ENCODE measurements around the gene GPANK1. TPM values are rescaled to one million over a fixed set of nuclear protein-coding genes. Genes with fewer than 3 reads are reported as not detected.
A peak's percentile ranks its signal among the peaks of the same experiment; 100 is the strongest.

The GPANK1 gene
- total and polyA plus RNA-seq, 2 of the 4 experiments (the other 2 are of a cell fraction), result 6.1 to 13.8 TPM

DNA sequence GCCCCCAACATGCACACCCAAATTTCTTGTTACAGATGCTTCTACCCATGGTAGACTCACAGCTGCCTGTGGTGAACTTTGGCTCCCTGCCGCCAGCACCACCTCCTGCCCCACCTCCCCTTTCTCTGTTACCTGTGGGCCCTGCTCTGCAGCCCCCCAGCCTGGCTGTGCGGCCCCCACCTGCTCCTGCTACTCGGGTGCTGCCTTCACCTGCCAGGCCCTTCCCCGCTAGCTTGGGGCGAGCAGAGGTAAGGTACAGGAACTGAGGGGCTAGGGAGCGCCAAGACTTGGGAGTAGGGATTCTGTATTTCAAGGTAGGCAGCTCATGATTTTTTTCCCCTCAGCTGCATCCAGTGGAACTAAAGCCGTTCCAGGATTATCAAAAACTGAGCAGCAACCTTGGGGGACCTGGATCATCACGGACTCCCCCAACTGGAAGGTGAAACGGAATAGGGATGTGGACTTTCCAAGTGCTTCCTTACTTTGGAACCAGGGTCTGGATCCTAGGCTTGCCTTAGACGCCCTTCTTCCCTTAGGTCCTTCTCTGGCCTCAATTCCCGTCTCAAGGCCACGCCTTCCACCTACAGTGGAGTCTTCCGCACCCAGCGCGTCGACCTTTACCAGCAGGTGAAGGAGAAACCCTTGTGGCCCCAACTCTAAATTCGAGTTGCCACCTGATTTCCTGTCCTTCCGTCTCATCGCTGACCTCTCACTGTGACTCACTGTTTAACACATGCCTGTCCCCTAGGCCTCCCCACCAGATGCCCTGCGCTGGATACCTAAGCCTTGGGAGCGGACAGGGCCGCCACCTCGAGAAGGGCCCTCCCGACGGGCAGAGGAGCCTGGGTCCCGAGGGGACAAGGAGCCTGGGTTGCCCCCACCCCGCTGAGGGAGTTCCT lies 27.9 kb downstream of the GPANK1 start:
- Histone ChIP-seq H3K18ac (ENCODE audit: low read depth, low read length) (no peak overlapping the region), H3K14ac (replicated peaks; ENCODE audit: low read depth, low read length) (no peak overlapping the region), H3K4me3 (ENCODE audit: insufficient read depth, low read depth, low read length) (no peak overlapping the region), H3K9ac (ENCODE audit: low read depth, low read length) (no peak overlapping the region), H4K91ac (ENCODE audit: insufficient read depth, low read depth, low read length) (no peak overlapping the region), H4K20me1 (ENCODE audit: insufficient read depth, low read length) (peaks cover 28% of the 10 kb centered on the region), H3K4me1 (ENCODE audit: control insufficient read depth, insufficient read depth, low read length) (no peaks in the 10 kb centered on the region; the same call in 1 of the 2 replicates), H3K36me3 (ENCODE audit: control insufficient read depth, insufficient read depth, low read length) (peaks cover 86% of the 10 kb centered on the region), H4K8ac (ENCODE audit: low read depth in 2 of 2, low read length in 2 of 2) (no peak overlapping the region), H3K27me3 (ENCODE audit: control insufficient read depth, insufficient read depth, low read length) (no peaks in the 10 kb centered on the region), H3K9me1 (ENCODE audit: insufficient read depth, low read length) (no peaks in the 10 kb centered on the region), H3K27ac (ENCODE audit: insufficient read depth, low read length) (no peak overlapping the region), H2BK20ac (ENCODE audit: low read depth, low read length) (no peak overlapping the region), H3K79me1 (ENCODE audit: low read depth in 1 of 2, low read length in 2 of 2) (peaks cover 29 to 31% of the 10 kb centered on the region in 2 experiments), H3K56ac (ENCODE audit: extremely low read depth, insufficient read depth, low read length) (no peak overlapping the region), H2BK5ac (ENCODE audit: low read depth, low read length, poor library complexity, severe bottlenecking) (no peak overlapping the region), H2AK9ac (replicated peaks; ENCODE audit: low read depth, low read length, poor library complexity) (no peak overlapping the region), H3K23ac (ENCODE audit: low read depth, low read length) (no peak overlapping the region), H2BK120ac (ENCODE audit: low read depth, low read length) (no peak overlapping the region), H2BK15ac (ENCODE audit: low read depth, low read length) (no peak overlapping the region), H3K4ac (ENCODE audit: low read depth, low read length) (no peak overlapping the region), H2AFZ (replicated peaks; ENCODE audit: low read length, poor library complexity) (no peak overlapping the region), H2AK5ac (ENCODE audit: low read depth, low read length) (no peak overlapping the region), H3K9me3 (ENCODE audit: control insufficient read depth, insufficient read depth, low read length) (no peaks in the 10 kb centered on the region), H3K4me2 (ENCODE audit: low read depth, low read length) (no peak overlapping the region), H4K5ac (ENCODE audit: low read depth, low read length) (no peak overlapping the region)
- dilution Hi-C loops (cut with HindIII; ENCODE audit: low sequenced_read_pairs, unreplicated experiment) (no loop called here), intact Hi-C loops (cut with micrococcal nuclease) (no loop called here), in situ Hi-C loops (cut with MboI; ENCODE audit: low sequenced_read_pairs) (no loop called here)
- ChIA-PET CTCF (interaction anchor here (0.8 to 1.5 kb wide), 2 partner anchors 15 to 86 kb away, joined by 3 to 4 read pairs; no protein-coding TSS in a partner anchor), POLR2A (ENCODE audit: unreplicated experiment) (no interaction called here)
- 90% methylated on average over 8 of the region's 27 CpGs; no CpG with 5 or more reads in 1 of the 2 experiments for WGBS, 2 experiments (ENCODE audit: extremely low coverage in 2 of 2, insufficient read length in 1 of 2)
- ATAC-seq (ENCODE audit: low read depth) (no peak), DNase-seq (no peak)
- TSS peak; percentile 61 for BruUV-seq (replicated peaks)
- no peak for TF ChIP-seq NFE2L2 (IDR thresholded peaks at IDR 0.05; ENCODE audit: low read depth, low read length)
- no peak for TF ChIP-seq BHLHE40 (IDR thresholded peaks at IDR 0.05; ENCODE audit: low read depth, low read length)
- TF ChIP-seq, protein P1, sequence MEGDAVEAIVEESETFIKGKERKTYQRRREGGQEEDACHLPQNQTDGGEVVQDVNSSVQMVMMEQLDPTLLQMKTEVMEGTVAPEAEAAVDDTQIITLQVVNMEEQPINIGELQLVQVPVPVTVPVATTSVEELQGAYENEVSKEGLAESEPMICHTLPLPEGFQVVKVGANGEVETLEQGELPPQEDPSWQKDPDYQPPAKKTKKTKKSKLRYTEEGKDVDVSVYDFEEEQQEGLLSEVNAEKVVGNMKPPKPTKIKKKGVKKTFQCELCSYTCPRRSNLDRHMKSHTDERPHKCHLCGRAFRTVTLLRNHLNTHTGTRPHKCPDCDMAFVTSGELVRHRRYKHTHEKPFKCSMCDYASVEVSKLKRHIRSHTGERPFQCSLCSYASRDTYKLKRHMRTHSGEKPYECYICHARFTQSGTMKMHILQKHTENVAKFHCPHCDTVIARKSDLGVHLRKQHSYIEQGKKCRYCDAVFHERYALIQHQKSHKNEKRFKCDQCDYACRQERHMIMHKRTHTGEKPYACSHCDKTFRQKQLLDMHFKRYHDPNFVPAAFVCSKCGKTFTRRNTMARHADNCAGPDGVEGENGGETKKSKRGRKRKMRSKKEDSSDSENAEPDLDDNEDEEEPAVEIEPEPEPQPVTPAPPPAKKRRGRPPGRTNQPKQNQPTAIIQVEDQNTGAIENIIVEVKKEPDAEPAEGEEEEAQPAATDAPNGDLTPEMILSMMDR (conservative IDR thresholded peaks at IDR 0.05; ENCODE audit: low read depth, low read length), result no peak
- TF ChIP-seq, protein P2, sequence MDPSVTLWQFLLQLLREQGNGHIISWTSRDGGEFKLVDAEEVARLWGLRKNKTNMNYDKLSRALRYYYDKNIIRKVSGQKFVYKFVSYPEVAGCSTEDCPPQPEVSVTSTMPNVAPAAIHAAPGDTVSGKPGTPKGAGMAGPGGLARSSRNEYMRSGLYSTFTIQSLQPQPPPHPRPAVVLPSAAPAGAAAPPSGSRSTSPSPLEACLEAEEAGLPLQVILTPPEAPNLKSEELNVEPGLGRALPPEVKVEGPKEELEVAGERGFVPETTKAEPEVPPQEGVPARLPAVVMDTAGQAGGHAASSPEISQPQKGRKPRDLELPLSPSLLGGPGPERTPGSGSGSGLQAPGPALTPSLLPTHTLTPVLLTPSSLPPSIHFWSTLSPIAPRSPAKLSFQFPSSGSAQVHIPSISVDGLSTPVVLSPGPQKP (IDR thresholded peaks at IDR 0.05; ENCODE audit: borderline replicate concordance, low read depth, low read length), result no peak
- no peak for TF ChIP-seq CHD1 (IDR thresholded peaks at IDR 0.05; ENCODE audit: low read depth, low read length)
- TF ChIP-seq MAZ (IDR thresholded peaks at IDR 0.05; ENCODE audit: borderline replicate concordance, low read depth, low read length), result no peak
- TF ChIP-seq, protein P3, sequence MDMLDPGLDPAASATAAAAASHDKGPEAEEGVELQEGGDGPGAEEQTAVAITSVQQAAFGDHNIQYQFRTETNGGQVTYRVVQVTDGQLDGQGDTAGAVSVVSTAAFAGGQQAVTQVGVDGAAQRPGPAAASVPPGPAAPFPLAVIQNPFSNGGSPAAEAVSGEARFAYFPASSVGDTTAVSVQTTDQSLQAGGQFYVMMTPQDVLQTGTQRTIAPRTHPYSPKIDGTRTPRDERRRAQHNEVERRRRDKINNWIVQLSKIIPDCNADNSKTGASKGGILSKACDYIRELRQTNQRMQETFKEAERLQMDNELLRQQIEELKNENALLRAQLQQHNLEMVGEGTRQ (IDR thresholded peaks at IDR 0.05; ENCODE audit: low read depth, low read length), result no peak
- TF ChIP-seq FOS (IDR thresholded peaks at IDR 0.05; ENCODE audit: low read depth, low read length), result no peak
- no peak for TF ChIP-seq SMC3 (IDR thresholded peaks at IDR 0.05; ENCODE audit: low read depth, low read length)
- no peak for TF ChIP-seq CEBPB (IDR thresholded peaks at IDR 0.05; ENCODE audit: low read depth, low read length)
- TF ChIP-seq RFX5 (IDR thresholded peaks at IDR 0.05; ENCODE audit: low read depth, low read length), result no peak
- no peak for TF ChIP-seq MAFK (IDR thresholded peaks at IDR 0.05; ENCODE audit: low read depth, low read length)
- TF ChIP-seq POLR2A (IDR thresholded peaks at IDR 0.05; ENCODE audit: low read depth, low read length), result no peak
- no peak for TF ChIP-seq MXI1 (IDR thresholded peaks at IDR 0.05; ENCODE audit: borderline replicate concordance, low read depth, low read length)

Measured in IMR-90 (cell line).